Hepatocyte (in vitro differentiated cells): ENCODE results near the gene WDCP. TPM values are rescaled to one million over a fixed set of nuclear protein-coding genes. Genes with fewer than 3 reads are reported as not detected.

Experiments used
- DNase-seq: peaks from one replicate; pipeline ENCODE4 v3.0.0-alpha.2; 2016; ENCODE audit warnings: low spot score
- H2AFZ ChIP-seq: fragments of 200-600 bp; sonication (generic); 2 replicates; pipeline ENCODE4 v1.6.0; 2016; ENCODE audit warnings: antibody characterized with exemption, mild to moderate bottlenecking
- H3K27ac ChIP-seq: fragments of 200-600 bp; sonication (generic); 2 replicates; pipeline ENCODE4 v1.5.1; 2016; ENCODE audit warnings: mild to moderate bottlenecking
- H3K27me3 ChIP-seq: fragments of 200-600 bp; sonication (generic); 2 replicates; pipeline ENCODE4 v1.6.1; 2016
- H3K36me3 ChIP-seq: fragments of 200-600 bp; sonication (generic); replicated peaks from 2 replicates; pipeline ENCODE4 v1.5.1; 2016; ENCODE audit warnings: low read depth; ENCODE audit not compliant: insufficient read depth
- H3K4me1 ChIP-seq: fragments of 200-600 bp; sonication (generic); 2 replicates; pipeline ENCODE4 v1.5.1; 2016; ENCODE audit warnings: mild to moderate bottlenecking, moderate library complexity; ENCODE audit not compliant: insufficient read depth
- H3K4me2 ChIP-seq: fragments of 200-600 bp; sonication (generic); 2 replicates; pipeline ENCODE4 v1.6.0; 2016
- H3K4me3 ChIP-seq: fragments of 200-600 bp; sonication (generic); 2 replicates; pipeline ENCODE4 v1.5.1; 2016; ENCODE audit warnings: mild to moderate bottlenecking
- H3K79me2 ChIP-seq: fragments of 200-600 bp; sonication (generic); 2 replicates; pipeline ENCODE4 v1.6.0; 2017; ENCODE audit warnings: mild to moderate bottlenecking
- H3K9me2 ChIP-seq: fragments of 200-600 bp; sonication (generic); replicated peaks from 2 replicates; pipeline ENCODE4 v1.6.0; 2017; ENCODE audit warnings: mild to moderate bottlenecking; ENCODE audit not compliant: insufficient read depth
- H3K9me3 ChIP-seq: fragments of 200-600 bp; sonication (generic); 2 replicates; pipeline ENCODE4 v1.5.1; 2016; ENCODE audit warnings: low read depth, mild to moderate bottlenecking
- H4K20me1 ChIP-seq: fragments of 200-600 bp; sonication (generic); 2 replicates; pipeline ENCODE4 v1.6.0; 2016; ENCODE audit warnings: mild to moderate bottlenecking; ENCODE audit not compliant: insufficient read depth, poor library complexity, severe bottlenecking
- CTCF ChIP-seq: fragments of 200-600 bp; sonication (generic); IDR thresholded peaks from 2 replicates; pipeline ENCODE4 v1.5.1; 2016; ENCODE audit warnings: antibody characterized with exemption, mild to moderate bottlenecking; ENCODE audit not compliant: poor library complexity
- EZH2 ChIP-seq: fragments of 200-600 bp; sonication (generic); IDR thresholded peaks from 2 replicates; pipeline ENCODE4 v1.6.1; 2016; ENCODE audit warnings: antibody characterized with exemption, mild to moderate bottlenecking, borderline replicate concordance
- EZH2phosphoT487 ChIP-seq: fragments of 200-600 bp; sonication (generic); IDR thresholded peaks from one replicate; pipeline ENCODE4 v1.6.1; 2018; ENCODE audit warnings: antibody characterized with exemption, mild to moderate bottlenecking, low read depth, moderate library complexity; ENCODE audit not compliant: unreplicated experiment, severe bottlenecking
- WGBS: methylation state at CpG from one replicate; pipeline ENCODE4 v1.1.6; 2016; ENCODE audit warnings: low lambda C conversion rate; ENCODE audit errors: missing lambda C conversion rate; 5-methylcytosine and 5-hydroxymethylcytosine counted together
- polyA plus RNA-seq: library from polyadenylated mRNA; unstranded; fragments of >200 nt; fragmentation: Nextera tagmentation; extraction: Ambion mirVana; gene quantifications from 2 replicates; pipeline ENCODE4 v1.2.1, GENCODE V29; 2016
- total RNA-seq: library from RNA; depleted of rRNA; stranded (reverse); fragments of >200 nt; gene quantifications from 2 replicates; pipeline ENCODE4 v1.2.3, GENCODE V29; 2014

WDCP gene
- total and polyA plus RNA-seq, 2 experiments from 2014 or later, result 2.4 to 6.0 TPM

DNA sequence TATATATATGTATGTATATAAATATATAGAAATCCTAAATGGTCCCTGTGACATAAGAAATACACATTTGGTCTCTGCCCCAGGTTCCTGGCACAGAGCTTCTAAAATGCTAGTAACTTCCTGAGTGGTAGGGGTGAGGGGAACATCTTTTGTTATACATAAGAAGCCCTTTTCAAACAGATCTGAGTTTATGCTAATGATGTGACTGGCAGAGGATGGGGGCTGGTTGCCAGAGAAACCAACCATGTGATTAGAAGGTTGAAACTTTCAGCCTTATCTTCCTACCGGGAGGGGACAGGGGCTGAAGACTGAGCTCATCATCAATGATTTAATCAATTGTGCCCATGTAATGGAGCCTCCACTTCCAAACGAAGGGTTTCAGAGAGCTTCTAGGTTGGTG is 21.0 kb downstream of the WDCP start:
- H3K4me1 ChIP-seq, result no peaks in the 10 kb centered on the region
- H3K27ac ChIP-seq, result no peak overlapping the region
- no peak overlapping the region for H2AFZ ChIP-seq
- H3K4me3 ChIP-seq, result no peak overlapping the region
- TF ChIP-seq EZH2phosphoT487 (no peak), CTCF (no peak)
- no peaks in the 10 kb centered on the region for H3K27me3 ChIP-seq
- 43% methylated on average over 2 of the region's 2 CpGs for WGBS
- H3K36me3 ChIP-seq, result no peaks in the 10 kb centered on the region
- H3K9me3 ChIP-seq, result no peaks in the 10 kb centered on the region
- DNase-seq, result no peak
- no peaks in the 10 kb centered on the region for H4K20me1 ChIP-seq
- H3K79me2 ChIP-seq, result no peaks in the 10 kb centered on the region
- no peak overlapping the region for H3K4me2 ChIP-seq
- H3K9me2 ChIP-seq, result no peaks in the 10 kb centered on the region

GRCh38 chr2:24024996-24025663 is 22.1 kb downstream of the WDCP start:
- no peak for TF ChIP-seq EZH2phosphoT487
- no peak for TF ChIP-seq EZH2
- no peak for TF ChIP-seq CTCF
- Histone ChIP-seq H3K9me2 (no peaks in the 10 kb centered on the region), H3K4me1 (no peaks in the 10 kb centered on the region), H3K27ac (no peak overlapping the region), H3K79me2 (no peaks in the 10 kb centered on the region), H3K9me3 (no peaks in the 10 kb centered on the region), H3K36me3 (no peaks in the 10 kb centered on the region), H3K4me2 (no peak overlapping the region), H2AFZ (no peak overlapping the region), H3K27me3 (no peaks in the 10 kb centered on the region), H3K4me3 (no peak overlapping the region), H4K20me1 (no peaks in the 10 kb centered on the region)
- DNase-seq, result no peak
- 91% methylated on average over 17 of the region's 17 CpGs for WGBS

DNA sequence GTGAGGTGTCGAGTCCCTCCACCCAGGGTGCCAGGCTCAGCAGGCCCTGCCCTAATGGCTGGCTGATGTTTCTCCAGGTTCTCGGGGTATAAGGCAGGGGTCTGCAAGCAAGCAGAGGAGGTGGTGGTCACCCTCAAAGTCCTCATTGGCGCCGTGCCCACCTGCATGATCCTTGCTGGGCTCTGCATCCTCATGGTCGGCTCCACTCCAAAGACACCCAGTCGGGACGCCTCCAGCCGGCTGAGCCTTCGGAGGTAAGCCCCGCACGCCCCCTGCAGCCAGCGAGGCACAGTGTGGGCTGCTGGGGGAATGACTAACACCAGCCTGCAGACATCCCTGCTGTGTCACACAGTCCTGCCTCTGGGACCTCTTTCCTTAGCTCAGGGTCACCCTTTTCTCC is 23.2 kb downstream of the WDCP start:
- Histone ChIP-seq H3K27me3 (no peaks in the 10 kb centered on the region), H3K36me3 (no peaks in the 10 kb centered on the region), H3K4me2 (no peak overlapping the region), H3K27ac (no peak overlapping the region), H3K79me2 (no peaks in the 10 kb centered on the region), H3K4me1 (no peaks in the 10 kb centered on the region), H3K9me2 (no peaks in the 10 kb centered on the region), H2AFZ (no peak overlapping the region), H3K9me3 (no peaks in the 10 kb centered on the region), H4K20me1 (no peaks in the 10 kb centered on the region), H3K4me3 (no peak overlapping the region)
- no peak for DNase-seq
- 72% methylated on average over 12 of the region's 12 CpGs for WGBS
- TF ChIP-seq EZH2 (no peak), CTCF (peak; percentile 8), EZH2phosphoT487 (no peak)
